Right hindlimb (tissue), 1 donor: Measurements from ENCODE around the gene PLOD2.
"Not testable (repeated sequence)": the region's sequence is repeated elsewhere in the genome, so short reads cannot be mapped to it uniquely, and the experiment has no call there.

Experiments
- DNase-seq: peaks from one replicate; pipeline ENCODE4 v3.0.0-alpha.2; 2018

Gene PLOD2

DNA sequence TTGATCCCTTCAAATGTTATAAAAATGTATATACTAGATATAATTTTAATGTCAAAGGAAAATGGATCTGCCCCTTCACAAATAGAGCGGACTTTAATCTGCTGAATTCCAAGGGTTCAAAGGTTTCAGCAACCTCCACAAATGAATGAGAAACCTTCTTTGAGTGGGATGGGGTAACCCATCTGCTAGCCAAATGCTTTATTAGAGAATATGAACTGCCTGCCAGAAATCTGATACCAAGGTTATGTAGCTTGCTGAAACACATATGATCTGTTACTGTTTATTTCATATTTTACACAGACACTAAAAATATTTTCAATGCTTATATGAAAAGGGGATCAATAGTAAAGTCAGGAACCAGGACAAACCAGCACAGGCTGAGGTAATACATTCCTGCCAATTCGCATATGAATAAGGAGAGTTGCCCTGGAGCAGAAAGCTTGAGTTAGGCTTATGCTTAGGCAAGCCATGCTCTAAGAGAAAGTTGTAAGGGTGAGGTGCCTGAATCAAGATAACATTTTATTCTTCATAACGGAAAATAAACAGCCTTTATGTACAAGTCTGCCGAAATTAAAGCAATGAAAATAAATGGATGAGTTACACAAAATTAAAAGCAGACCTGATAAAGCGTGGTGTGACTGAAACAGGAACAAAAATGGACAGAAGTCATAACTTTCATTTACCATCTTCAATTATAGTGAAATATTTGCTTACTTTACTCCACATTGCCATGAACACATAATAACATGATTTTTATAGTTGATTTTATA is 26.5 kb downstream of the PLOD2 start:
- no peak for DNase-seq

DNA sequence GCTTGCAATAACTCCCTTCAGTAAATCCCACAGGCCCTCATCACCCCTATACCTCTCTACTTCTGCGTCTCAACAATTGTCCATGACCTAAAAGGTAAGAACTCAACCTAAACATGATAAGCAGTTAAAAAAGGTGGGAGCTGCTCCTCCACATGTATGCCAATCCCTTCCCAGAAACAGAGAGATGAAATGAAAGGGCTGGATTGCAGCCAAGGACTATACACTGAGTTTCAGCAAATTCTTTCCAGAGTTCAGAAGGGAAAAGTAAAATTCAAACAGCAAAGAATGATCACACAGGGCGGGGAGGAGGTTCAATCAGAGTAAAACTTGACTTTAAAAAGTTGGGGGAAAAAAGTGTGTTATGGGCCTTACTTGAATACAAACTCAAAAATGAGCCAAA is 27.5 kb downstream of the PLOD2 start:
- DNase-seq = peak; percentile 43

GRCh38 chr3:146131616-146132410 is 29.2 kb downstream of the PLOD2 start:
- DNase-seq = no peak

DNA sequence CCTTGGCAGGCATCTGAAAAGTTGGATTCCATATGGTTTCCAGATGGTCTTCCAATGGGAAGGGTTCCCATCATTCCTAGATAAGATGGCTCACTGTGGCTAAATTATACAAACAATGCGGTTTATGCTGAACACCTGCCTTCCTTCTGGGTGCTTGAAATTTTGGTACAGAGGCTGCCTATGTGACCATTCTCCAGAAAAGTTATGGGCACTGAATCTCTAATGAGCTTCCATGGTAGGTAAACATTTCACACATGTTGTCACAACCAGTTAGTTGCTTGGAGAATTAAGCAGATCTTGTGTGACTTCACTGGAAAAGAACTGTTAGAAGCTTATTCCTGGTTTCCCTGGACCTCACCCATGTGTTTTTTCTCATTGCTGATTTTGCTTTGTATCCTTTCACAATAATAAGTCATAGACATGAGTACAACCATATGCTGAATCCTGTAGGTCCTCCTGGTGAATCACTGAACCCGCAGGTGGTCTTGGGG is 30.1 kb downstream of the PLOD2 start:
- DNase-seq = no peak

DNA sequence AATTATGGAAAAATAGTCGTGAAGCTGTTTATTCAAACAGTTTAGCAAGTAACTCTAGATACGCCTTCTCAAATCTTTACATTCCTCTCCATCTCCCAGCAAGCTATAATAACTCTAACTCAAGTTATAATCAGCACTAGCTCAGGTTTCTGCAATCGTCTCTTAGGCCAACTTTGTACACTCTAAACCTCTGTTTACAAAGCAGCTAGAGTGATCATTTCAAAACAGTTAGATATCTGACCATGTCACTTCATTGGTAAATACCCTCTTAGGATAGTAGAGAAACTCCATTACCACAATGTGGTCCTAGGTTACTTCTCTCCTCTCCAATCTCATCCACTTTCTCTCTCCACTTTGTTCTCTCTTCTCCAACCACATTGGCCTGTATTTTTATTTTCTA is 31.2 kb downstream of the PLOD2 start:
- no peak for DNase-seq

GRCh38 chr3:146128939-146129338 is 32.0 kb downstream of the PLOD2 start:
- DNase-seq = no peak

DNA sequence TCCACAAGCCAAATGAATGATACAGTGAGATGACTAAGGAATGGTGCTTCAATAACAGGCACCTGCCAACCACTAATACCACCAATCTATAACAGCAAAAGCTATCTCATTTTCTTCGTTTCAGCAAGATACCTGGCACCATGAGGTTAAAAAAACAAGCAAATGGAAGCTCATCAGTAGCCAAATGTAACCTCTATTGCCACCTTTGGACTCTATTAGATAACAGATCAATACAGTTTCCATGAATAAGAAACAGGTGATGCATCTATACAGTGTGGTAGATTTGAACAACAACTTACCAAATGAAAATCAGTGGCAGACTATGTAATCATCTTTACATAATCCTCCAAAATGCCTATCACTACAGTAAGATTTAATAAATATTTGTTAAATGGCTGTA is 32.8 kb downstream of the PLOD2 start:
- no peak for DNase-seq

- no peak for DNase-seq
Measured at GRCh38 chr3:146125951-146126350, 35.0 kb downstream of the PLOD2 start.

GRCh38 chr3:146124126-146124801 is 36.7 kb downstream of the PLOD2 start:
- no peak for DNase-seq

DNA sequence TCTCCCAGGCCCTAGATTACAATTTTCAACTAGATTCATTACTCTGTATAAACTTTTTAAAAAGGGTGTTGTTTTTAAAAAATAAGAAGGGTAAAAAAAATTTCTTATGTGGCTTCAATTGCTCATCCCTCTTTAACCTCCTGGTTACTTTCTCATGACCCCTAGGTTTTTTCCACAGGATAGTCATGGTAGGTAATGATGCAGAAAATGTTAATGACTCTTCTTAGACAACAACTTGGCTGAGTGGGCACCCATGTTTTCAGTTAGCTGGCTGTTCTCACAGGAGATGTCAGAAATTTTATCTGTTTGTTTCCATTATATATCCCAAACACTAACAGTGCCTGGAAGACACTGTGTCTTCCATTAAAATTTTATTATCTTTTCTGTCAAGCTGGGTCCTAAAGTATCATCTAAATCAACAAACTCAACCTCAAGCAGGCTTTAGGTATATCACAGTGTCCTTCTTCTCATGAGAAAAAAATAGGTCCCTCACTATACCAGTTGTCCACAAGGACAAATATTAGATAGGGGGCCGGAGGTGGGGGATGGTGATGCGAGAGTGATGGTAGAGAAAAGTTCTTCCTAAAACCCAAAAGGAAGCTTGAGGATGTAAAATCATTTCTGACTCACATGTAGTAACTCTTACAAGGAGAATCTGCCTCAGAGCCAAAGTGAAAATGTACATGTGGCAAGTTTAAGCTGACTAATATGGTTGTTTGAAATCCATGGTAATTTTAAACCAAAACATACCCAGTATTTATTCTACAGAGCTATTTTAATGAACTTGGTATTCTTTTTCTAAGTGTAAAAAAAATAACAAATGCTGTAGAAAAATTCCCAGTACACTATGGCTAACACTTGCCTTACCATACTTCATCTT is 43.3 kb downstream of the PLOD2 start:
- DNase-seq = no peak

DNA sequence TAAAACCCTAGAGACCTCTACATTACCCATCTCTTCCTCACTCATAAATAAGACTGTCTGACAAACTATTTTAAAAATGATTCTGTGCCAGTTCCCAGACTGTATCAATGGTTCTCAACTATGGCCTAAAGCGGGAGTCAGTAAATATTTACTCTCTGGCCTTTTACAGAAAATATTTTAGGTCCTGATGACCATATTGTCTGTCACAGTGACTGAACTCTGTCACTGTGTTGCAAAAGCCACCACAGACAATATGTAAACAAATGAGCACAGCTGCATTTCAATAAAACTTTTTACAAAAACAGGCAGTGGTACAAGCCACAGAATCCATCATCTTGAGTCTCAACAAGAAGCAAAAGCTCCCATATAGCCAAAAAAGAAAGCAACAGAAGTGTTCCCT is 45.4 kb downstream of the PLOD2 start:
- no peak for DNase-seq

- DNase-seq = not testable (repeated sequence)
Measured at GRCh38 chr3:146113804-146114203, 47.2 kb downstream of the PLOD2 start.

DNA sequence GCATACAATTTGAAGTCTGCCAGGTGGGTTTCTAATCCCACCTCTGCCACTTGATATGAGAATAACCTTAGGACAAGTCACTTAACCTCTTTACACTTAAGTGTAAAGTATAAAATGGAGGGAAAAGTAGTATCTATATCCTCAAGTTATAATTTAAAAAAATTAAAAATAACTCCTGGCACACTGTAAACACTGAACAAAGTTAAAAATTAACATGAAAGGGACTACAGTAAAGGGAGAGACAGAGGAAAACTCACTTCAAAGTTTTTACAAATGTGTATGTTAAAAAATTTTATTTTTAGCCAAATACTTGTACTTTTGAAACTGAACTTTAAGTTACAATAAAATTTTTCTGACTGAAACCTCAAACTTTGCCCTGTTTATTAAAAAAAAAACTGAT is 49.6 kb downstream of the PLOD2 start:
- no peak for DNase-seq

DNA sequence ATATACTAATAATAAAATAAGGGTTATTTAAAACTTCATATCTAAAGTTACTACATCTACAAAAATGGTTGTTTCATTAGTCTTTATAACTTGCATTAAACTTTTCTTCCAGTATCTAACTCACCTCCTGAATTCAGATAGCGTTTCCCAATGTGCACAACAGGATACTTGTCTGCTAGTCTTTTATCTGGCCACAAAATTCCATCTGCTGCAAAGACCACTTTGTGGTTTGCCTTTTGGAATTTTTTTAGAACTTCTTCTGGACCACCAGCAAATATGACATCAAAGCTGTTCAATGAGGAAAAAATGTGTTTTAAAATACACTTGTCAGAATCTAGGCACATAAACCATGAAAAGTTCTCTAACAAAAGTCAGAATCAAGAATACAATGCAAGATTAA is 50.8 kb downstream of the PLOD2 start:
- DNase-seq = no peak

DNA sequence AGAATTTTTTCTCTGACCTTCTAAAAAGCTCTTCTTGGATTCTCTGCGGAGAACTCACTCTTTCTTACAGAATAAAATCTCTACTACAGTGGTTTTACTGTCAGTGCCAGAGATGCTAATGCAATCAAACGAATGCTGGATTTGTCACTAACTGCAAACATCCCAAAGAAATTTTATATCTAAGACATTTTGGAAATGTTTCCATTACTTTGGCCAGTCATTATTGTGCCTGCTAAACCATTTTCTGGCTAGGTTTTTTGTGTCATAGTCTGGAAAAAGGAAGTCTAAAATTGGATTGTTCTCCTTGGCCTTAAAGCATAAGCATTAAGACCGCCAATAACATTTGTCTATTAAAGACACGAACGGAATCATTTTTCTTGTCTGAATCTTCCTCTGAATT is 54.0 kb downstream of the PLOD2 start:
- DNase-seq = peak; percentile 29

DNA sequence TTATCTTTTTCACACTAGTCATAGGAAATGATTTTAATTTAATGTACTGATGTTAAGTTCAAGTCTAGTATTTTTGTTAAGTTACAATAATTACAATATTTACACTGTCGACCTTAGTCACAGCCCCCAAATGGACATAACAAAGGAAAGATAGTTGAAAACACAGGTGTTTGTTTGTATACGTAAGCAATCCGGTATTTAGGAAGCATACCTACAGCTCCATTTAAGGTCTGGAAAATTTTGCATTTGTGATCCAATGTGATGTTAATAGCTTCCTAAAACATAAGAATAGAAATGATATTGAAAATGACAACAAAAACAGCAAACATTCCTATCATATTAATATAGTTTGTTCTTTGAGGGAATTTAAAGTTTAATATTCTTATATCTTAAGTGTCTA is 56.9 kb downstream of the PLOD2 start:
- no peak for DNase-seq

GRCh38 chr3:146102885-146103284 is 58.1 kb downstream of the PLOD2 start:
- DNase-seq = no peak

DNA sequence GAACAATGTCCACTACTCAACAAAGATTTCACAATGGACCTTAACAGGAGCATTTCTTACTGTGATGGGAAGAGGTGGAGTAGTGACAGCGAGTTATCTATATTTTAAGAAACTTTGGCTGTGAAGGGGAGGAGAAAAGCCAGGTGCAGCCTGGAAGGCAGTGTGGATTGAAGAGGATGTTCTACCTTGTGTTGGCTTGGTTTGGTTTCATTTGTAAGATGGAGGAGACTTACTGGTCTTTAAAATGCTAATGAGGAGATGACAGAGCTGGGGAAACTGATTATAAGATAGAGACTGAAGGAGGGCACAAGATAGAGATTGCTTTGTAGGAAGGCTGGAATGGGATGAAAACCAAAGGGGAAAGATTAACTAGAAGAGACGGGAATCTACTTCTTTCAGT is 59.4 kb downstream of the PLOD2 start:
- DNase-seq = no peak

DNA sequence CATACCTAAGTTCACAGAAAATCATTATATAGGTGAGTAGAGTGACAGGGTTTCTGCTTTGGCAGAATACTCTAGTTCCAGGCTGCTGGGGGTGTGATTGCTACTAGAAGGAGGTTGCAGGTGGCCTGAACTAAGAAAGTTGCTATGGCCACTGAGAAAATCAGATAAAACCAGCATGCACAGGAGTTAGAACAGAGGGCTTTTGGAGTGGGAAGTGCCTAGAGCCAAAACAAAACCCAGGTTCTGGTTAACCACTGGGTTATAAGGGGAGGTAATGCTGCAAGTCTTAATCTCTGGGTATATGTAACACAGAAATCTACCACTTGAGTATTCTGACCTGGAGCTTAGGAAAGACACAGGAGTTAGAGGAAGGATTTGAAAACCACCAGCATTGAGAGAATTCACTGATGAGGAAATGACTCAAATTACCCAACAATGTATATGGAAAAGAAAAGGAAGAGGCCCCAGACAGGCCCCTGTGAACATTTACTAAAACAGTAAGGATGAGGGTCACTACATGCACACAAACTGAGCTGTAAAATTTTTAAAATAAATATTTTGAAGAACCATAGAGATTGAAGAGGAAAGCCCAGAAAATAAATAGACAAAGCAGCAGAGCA is 60.0 kb downstream of the PLOD2 start:
- DNase-seq = no peak

DNA sequence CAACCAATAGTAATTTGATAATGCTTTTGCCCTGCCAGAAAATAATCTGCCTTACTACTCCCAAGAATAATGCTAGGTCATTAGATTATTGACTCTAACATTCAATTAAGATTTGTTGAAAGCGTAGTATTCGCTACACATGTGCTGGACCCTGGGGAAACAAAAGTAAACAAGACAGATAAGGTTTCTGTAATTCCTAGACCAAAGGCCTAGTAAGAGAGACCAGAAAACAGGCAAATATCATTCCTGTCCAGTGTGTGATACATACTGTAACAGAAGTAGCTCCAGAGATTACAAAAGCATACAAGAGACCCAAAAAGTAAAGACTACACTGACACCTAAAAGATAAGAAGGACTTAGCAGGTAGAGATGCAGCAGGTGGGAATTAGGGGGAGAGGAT is 60.8 kb downstream of the PLOD2 start:
- DNase-seq = no peak

DNA sequence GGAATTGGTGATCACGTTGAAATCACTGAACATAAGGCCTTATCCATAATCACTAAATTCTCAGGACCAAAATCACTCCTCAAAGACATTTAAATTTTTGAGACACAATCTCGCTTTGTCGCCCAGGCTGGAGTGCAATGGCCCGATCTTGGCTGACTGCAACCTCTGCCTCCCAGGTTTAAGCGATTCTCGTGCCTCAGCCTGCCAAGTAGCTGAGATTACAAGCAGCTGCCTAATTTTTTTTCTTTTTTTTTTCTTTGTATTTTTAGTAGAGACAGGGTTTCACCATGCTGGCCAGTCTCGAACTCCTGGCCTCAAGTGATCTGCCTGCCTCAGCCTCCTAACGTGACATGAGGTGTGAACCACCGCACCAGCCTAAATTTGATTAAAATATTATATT is 61.7 kb downstream of the PLOD2 start:
- DNase-seq = no peak

GRCh38 chr3:146093896-146094295 is 67.1 kb downstream of the PLOD2 start:
- peak; percentile 37 for DNase-seq
